HEK293 (cell line): ENCODE measurements around the gene OR52N5.

Experiments
- CTCF ChIA-PET: fragments of 350-600 bp; formaldehyde crosslinking; extraction: SDS; loops from one replicate; lab custom pipeline; 2021; ENCODE audit warnings: antibody characterized with exemption; lab: Yijun Ruan, JAX
- POLR2A ChIA-PET: fragments of 300-600 bp; formaldehyde crosslinking; extraction: SDS; loops from one replicate; lab custom pipeline; 2020; ENCODE audit warnings: antibody characterized with exemption, inconsistent platforms; lab: Yijun Ruan, JAX
- H3K27ac ChIP-seq: fragments of 200-500 bp; sonication (Bioruptor generic); 2 replicates; pipeline ENCODE4 v1.5.1; 2014; ENCODE audit warnings: low read depth, low read length, control low read depth, inconsistent platforms; ENCODE audit errors: extremely low read depth
- H3K36me3 ChIP-seq, 2 experiments: fragments of 200-500 bp in 1 of 2; sonication (Bioruptor generic) in 1 of 2; 1 replicate in 1 of 2; 2 replicates in 1 of 2; pipeline ENCODE4 v1.5.1; 2014 to 2017; ENCODE audit warnings: inconsistent platforms in 2 of 2, low read length in 2 of 2; ENCODE audit not compliant: control insufficient read depth in 2 of 2, insufficient read depth in 1 of 2
- H3K4me1 ChIP-seq: fragments of 200-500 bp; sonication (Bioruptor generic); 2 replicates; pipeline ENCODE4 v1.5.1; 2014; ENCODE audit warnings: mild to moderate bottlenecking, low read length, inconsistent platforms; ENCODE audit not compliant: control insufficient read depth, insufficient read depth
- H3K4me3 ChIP-seq: 2 replicates; pipeline ENCODE4 v1.5.1; 2011; ENCODE audit warnings: low read depth, mild to moderate bottlenecking, control low read depth, low read length, moderate library complexity
- H3K9me3 ChIP-seq: fragments of 200-500 bp; sonication (Bioruptor generic); 2 replicates; pipeline ENCODE4 v1.5.1; 2014; ENCODE audit warnings: low read depth, low read length, inconsistent platforms; ENCODE audit not compliant: control insufficient read depth, insufficient read depth
- GLI4 ChIP-seq: fragments of 450-650 bp; formaldehyde crosslinking; IDR thresholded peaks from 2 replicates; pipeline ENCODE4 v1.5.1; 2016; ENCODE audit warnings: missing biosample characterization, missing genetic modification characterization
- HIC1 ChIP-seq: fragments of 450-650 bp; formaldehyde crosslinking; IDR thresholded peaks from 2 replicates; pipeline ENCODE4 v1.5.1; 2016; ENCODE audit warnings: missing biosample characterization, missing genetic modification characterization
- KLF1 ChIP-seq: fragments of 450-650 bp; formaldehyde crosslinking; IDR thresholded peaks from 2 replicates; pipeline ENCODE4 v1.5.1; 2016; ENCODE audit warnings: missing biosample characterization, missing genetic modification characterization
- ZBTB26 ChIP-seq: fragments of 450-650 bp; formaldehyde crosslinking; optimal IDR thresholded peaks from 2 replicates; pipeline ENCODE3; 2016; ENCODE audit warnings: missing biosample characterization, mild to moderate bottlenecking, missing genetic modification characterization
- ZNF121 ChIP-seq: fragments of 450-650 bp; formaldehyde crosslinking; IDR thresholded peaks from 2 replicates; pipeline ENCODE4 v1.5.1; 2016; ENCODE audit warnings: missing biosample characterization, missing genetic modification characterization
- ZNF274 ChIP-seq, 2 experiments: fragments of 200-500 bp in 1 of 2; fragments of 450-650 bp in 1 of 2; sonication (Bioruptor generic) in 1 of 2; formaldehyde crosslinking in 1 of 2; IDR thresholded peaks; 2 replicates each; pipeline versions ENCODE4 v1.5.1 to v1.6.1; 2014 to 2016; ENCODE audit warnings: borderline replicate concordance in 1 of 2, inconsistent platforms in 1 of 2, low read length in 1 of 2, missing biosample characterization in 1 of 2, missing genetic modification characterization in 1 of 2
- ZNF354C ChIP-seq: fragments of 450-650 bp; formaldehyde crosslinking; IDR thresholded peaks from 2 replicates; pipeline ENCODE4 v1.5.1; 2016; ENCODE audit warnings: missing biosample characterization, missing genetic modification characterization, low read depth, borderline replicate concordance
- ZNF433 ChIP-seq: fragments of 450-650 bp; formaldehyde crosslinking; IDR thresholded peaks from 2 replicates; pipeline ENCODE4 v1.5.1; 2016; ENCODE audit warnings: missing biosample characterization, missing genetic modification characterization, low read depth
- ZNF473 ChIP-seq: fragments of 450-650 bp; formaldehyde crosslinking; IDR thresholded peaks from 2 replicates; pipeline ENCODE4 v1.5.1; 2017; ENCODE audit warnings: missing biosample characterization, missing genetic modification characterization
- ZNF670 ChIP-seq: fragments of 450-650 bp; formaldehyde crosslinking; IDR thresholded peaks from 2 replicates; pipeline ENCODE4 v1.5.1; 2016; ENCODE audit warnings: missing biosample characterization, missing genetic modification characterization, low read depth
- ZNF677 ChIP-seq: fragments of 450-650 bp; IDR thresholded peaks from 2 replicates; pipeline ENCODE4 v1.5.0; 2018; ENCODE audit warnings: missing biosample characterization, mild to moderate bottlenecking, missing genetic modification characterization, moderate library complexity
- ZNF76 ChIP-seq: fragments of 450-650 bp; formaldehyde crosslinking; IDR thresholded peaks from 2 replicates; pipeline ENCODE4; 2016; ENCODE audit warnings: low read depth, missing biosample characterization, missing genetic modification characterization, borderline replicate concordance
- ZNF837 ChIP-seq: fragments of 450-650 bp; formaldehyde crosslinking; IDR thresholded peaks from 2 replicates; pipeline ENCODE4 v1.5.1; 2016; ENCODE audit warnings: missing biosample characterization, missing genetic modification characterization
- ZSCAN16 ChIP-seq: fragments of 450-650 bp; formaldehyde crosslinking; IDR thresholded peaks from 2 replicates; pipeline ENCODE4 v1.5.1; 2016; ENCODE audit warnings: missing biosample characterization, missing genetic modification characterization
- TF ChIP-seq, protein P1 (sequence below): IDR thresholded peaks from 2 replicates; pipeline ENCODE4 v1.6.1; 2011; ENCODE audit warnings: mild to moderate bottlenecking, low read depth, low read length, borderline replicate concordance

Gene OR52N5

GRCh38 chr11:5727691-5728090 is 55.5 kb downstream of the OR52N5 start (continued):
- no peak for TF ChIP-seq ZNF433 (tag by site-specific recombination)
- no peak for TF ChIP-seq ZNF837
- no peak for TF ChIP-seq GLI4 (tag by site-specific recombination)
- TF ChIP-seq ZNF121 = no peak
- TF ChIP-seq KLF1 (tag by site-specific recombination) = no peak
- no peak for TF ChIP-seq ZNF677 (tag by site-specific recombination)
- TF ChIP-seq ZBTB26 (tag by site-specific recombination) = no peak

DNA sequence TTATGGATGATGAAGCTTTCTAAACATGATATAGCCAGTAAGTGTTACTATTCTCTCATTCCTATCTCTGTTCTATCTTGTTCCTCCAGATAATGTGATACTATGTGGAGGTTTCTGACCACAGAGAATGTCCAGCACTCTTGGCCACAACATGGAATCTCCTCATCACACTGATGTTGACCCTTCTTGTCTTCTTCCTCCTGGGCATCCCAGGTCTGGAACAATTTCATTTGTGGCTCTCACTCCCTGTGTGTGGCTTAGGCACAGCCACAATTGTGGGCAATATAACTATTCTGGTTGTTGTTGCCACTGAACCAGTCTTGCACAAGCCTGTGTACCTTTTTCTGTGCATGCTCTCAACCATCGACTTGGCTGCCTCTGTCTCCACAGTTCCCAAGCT is 56.8 kb downstream of the OR52N5 start:
- POLR2A ChIA-PET = no interaction called here
- no peak overlapping the region for H3K4me3 ChIP-seq
- CTCF ChIA-PET = no interaction called here
- H3K36me3 ChIP-seq = no peaks in the 10 kb centered on the region
- H3K4me1 ChIP-seq = no peaks in the 10 kb centered on the region
- TF ChIP-seq ZNF473 (tag by site-specific recombination) = no peak
- TF ChIP-seq ZNF274 (IDR thresholded peaks at IDR 0.05; ENCODE audit: low read length) = no peak
- TF ChIP-seq ZNF274 (tag by site-specific recombination; IDR thresholded peaks at IDR 0.05; ENCODE audit: borderline replicate concordance) = no peak
- TF ChIP-seq, protein P1, sequence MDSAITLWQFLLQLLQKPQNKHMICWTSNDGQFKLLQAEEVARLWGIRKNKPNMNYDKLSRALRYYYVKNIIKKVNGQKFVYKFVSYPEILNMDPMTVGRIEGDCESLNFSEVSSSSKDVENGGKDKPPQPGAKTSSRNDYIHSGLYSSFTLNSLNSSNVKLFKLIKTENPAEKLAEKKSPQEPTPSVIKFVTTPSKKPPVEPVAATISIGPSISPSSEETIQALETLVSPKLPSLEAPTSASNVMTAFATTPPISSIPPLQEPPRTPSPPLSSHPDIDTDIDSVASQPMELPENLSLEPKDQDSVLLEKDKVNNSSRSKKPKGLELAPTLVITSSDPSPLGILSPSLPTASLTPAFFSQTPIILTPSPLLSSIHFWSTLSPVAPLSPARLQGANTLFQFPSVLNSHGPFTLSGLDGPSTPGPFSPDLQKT = no peak
- no peak for TF ChIP-seq ZNF837
- TF ChIP-seq HIC1 (tag by site-specific recombination) = no peak
- TF ChIP-seq ZNF76 (tag by site-specific recombination) = no peak
- TF ChIP-seq ZSCAN16 (tag by site-specific recombination) = no peak
- TF ChIP-seq ZNF677 (tag by site-specific recombination) = no peak
- TF ChIP-seq ZNF670 (tag by site-specific recombination) = no peak
- TF ChIP-seq ZNF354C = no peak
- no peak overlapping the region for H3K27ac ChIP-seq
- H3K9me3 ChIP-seq = no peaks in the 10 kb centered on the region
